ENCODE data around the gene IGSF10.
A peak's percentile ranks its signal among the peaks of the same experiment; 100 is the strongest.

IGSF10 gene

GRCh38 chr3:151446002-151446340 lies 14.9 kb downstream of the IGSF10 start:
- DNase-seq (ENCODE audit: low read depth): no peak
- no peak overlapping the region for H3K4me3 ChIP-seq (ENCODE audit: control insufficient read depth, low read depth, low read length)
- TF ChIP-seq, protein P1, sequence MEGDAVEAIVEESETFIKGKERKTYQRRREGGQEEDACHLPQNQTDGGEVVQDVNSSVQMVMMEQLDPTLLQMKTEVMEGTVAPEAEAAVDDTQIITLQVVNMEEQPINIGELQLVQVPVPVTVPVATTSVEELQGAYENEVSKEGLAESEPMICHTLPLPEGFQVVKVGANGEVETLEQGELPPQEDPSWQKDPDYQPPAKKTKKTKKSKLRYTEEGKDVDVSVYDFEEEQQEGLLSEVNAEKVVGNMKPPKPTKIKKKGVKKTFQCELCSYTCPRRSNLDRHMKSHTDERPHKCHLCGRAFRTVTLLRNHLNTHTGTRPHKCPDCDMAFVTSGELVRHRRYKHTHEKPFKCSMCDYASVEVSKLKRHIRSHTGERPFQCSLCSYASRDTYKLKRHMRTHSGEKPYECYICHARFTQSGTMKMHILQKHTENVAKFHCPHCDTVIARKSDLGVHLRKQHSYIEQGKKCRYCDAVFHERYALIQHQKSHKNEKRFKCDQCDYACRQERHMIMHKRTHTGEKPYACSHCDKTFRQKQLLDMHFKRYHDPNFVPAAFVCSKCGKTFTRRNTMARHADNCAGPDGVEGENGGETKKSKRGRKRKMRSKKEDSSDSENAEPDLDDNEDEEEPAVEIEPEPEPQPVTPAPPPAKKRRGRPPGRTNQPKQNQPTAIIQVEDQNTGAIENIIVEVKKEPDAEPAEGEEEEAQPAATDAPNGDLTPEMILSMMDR (conservative IDR thresholded peaks at IDR 0.05; ENCODE audit: control insufficient read depth, insufficient read depth, low read depth, low read length): no peak

DNA sequence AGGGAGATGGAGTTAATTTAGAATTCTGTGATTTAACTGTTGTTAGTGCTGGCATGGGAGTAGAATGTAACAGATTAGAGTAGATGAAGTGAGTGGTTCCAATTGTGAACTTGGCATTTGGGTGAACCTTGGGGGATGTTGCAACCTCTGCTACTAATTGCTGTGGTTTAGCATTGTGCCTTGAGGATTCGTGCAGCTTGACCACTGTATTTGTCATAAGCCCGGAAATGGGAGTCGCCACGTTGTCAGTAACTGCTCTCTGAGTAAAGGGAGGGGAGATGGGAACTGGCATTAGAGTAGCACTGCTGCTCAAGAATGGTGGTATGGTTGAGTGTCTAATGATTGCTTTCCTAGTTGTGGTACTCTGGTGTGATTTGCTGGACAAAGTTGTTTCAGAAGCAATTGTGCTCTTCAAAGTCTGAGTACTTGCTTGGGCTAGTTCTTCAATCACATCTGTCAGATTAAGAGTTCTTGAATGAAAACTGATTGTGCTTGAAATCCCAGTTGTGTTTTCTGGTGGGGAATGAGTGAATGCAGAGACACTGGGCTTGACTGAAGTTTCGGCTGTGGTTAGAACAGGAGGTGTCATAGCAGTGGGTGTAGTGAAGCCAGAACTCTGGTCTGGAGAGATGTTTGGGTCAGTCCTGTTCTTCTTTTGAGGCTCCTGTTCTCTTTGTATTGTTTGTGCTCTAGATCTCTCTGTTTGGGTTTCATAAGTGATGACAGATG lies 15.4 kb downstream of the IGSF10 start:
- TF ChIP-seq, protein P1 (conservative IDR thresholded peaks at IDR 0.05; ENCODE audit: control insufficient read depth, insufficient read depth, low read depth, low read length): no peak
- peak; percentile 96 for DNase-seq (ENCODE audit: low read depth)
- H3K4me3 ChIP-seq (ENCODE audit: control insufficient read depth, low read depth, low read length): no peak overlapping the region

DNA sequence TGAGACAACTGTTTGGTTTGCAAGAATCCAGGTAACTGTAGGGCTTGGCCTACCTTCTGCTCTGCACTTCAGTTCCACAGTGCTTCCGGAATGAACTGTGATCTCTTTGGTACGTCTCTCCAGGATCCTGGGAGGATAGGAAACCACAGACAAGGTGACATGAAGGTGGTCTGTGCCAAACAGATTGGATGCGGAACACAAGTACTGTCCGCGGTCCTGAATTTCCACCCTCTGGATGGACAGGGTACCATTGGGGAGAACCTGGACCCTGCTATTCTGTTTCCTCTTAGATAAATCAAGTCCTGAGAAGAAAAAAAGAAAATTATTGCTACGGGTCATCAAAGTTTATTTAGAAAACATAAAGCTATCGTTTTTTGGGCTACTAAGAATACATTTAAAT lies 17.3 kb downstream of the IGSF10 start:
- TF ChIP-seq, protein P1 (conservative IDR thresholded peaks at IDR 0.05; ENCODE audit: control insufficient read depth, insufficient read depth, low read depth, low read length): no peak
- no peak overlapping the region for H3K4me3 ChIP-seq (ENCODE audit: control insufficient read depth, low read depth, low read length)
- no peak for DNase-seq (ENCODE audit: low read depth)

DNA sequence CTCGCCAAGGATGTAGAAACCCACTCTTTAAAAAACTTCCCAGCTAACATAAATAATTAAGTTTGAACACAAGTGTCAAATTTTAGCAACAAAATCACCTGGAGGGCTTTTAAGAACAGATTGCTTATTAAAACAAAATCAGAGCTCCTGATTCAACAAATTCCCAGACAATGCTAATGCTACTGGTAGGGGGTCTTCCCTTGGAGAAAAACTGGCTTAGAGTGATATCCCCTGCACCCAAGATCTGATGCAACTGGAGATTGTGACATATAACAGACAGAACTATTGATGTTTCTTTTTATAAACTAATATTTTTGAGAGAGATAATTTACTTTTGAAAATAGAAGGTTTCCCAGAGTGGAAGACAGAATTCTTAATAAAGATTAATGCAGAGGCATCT lies 19.9 kb downstream of the IGSF10 start:
- no peak overlapping the region for H3K4me3 ChIP-seq (ENCODE audit: control insufficient read depth, low read depth, low read length)
- TF ChIP-seq, protein P1 (conservative IDR thresholded peaks at IDR 0.05; ENCODE audit: control insufficient read depth, insufficient read depth, low read depth, low read length): no peak
- DNase-seq (ENCODE audit: low read depth): no peak

- TF ChIP-seq, protein P1 (conservative IDR thresholded peaks at IDR 0.05; ENCODE audit: control insufficient read depth, insufficient read depth, low read depth, low read length): peak; percentile 72
- peak; percentile 77 for DNase-seq (ENCODE audit: low read depth)
- no peak overlapping the region for H3K4me3 ChIP-seq (ENCODE audit: control insufficient read depth, low read depth, low read length)
Observed at GRCh38 chr3:151439652-151440125, 21.2 kb downstream of the IGSF10 start.

GRCh38 chr3:151437906-151438305 lies 23.0 kb downstream of the IGSF10 start:
- no peak for DNase-seq (ENCODE audit: low read depth)
- TF ChIP-seq, protein P1 (conservative IDR thresholded peaks at IDR 0.05; ENCODE audit: control insufficient read depth, insufficient read depth, low read depth, low read length): no peak
- H3K4me3 ChIP-seq (ENCODE audit: control insufficient read depth, low read depth, low read length): no peak overlapping the region
